Vagina (tissue), 2 donors: ENCODE results near the gene ABCA2.

Experiments
- CTCF ChIP-seq, 3 experiments: fragments of 450-650 bp in 2 of 3; fragments of 200-600 bp in 1 of 3; sonication (generic) in 1 of 3; IDR thresholded peaks; one replicate each; pipeline ENCODE4 v1.5.1; 2017 to 2019; ENCODE audit warnings: antibody characterized with exemption in 3 of 3, mild to moderate bottlenecking in 2 of 3, moderate library complexity in 2 of 3
- POLR2A ChIP-seq, 2 donors: fragments of 450-650 bp; IDR thresholded peaks; one replicate each; pipeline ENCODE4 v1.6.1; 2017; ENCODE audit warnings: antibody characterized with exemption in 2 of 2, mild to moderate bottlenecking in 2 of 2, moderate library complexity in 2 of 2
- POLR2AphosphoS5 ChIP-seq, 2 donors: sonication (generic); formaldehyde crosslinking; IDR thresholded peaks; one replicate each; pipeline ENCODE4 v1.9.0; 2017; ENCODE audit warnings: antibody characterized with exemption in 2 of 2, mild to moderate bottlenecking in 2 of 2, low read depth in 1 of 2; ENCODE audit not compliant: insufficient read depth in 1 of 2

DNA sequence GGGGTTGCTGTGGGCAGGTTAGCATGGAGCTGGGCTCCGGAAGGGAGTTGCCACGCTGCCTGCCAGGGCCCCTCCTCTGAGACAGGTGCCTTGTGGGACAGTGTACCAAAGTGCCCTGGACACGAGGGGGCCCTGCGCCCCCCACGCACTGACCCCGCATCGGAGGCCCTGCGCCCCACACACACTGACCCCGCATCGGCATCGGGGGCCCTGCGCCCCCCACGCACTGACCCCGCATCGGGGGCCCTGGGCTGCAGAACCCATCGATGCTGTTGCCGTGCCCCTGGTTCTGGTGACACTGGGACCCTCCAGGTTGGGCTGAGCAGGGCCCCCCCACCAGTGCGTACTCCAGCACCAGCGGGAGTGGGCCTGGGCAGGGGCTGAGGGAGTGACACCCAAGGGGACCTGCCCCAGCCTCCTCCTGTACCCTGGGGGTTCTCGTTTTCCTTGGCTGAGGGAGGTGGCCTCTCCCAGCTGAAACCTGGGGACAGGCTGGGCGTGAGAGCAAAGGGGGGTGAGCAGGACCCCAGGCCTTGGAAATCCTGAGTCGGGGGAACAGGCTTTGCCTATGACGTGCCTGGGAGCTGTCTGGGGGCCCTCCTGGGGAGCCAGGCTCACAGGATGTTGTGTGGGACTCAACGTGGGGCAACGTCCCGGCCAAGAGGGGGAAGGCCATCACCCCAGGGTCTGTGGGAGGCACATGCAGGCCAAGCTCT lies 35.4 kb upstream of the ABCA2 start:
- TF ChIP-seq CTCF (IDR thresholded peaks at IDR 0.05): no peak
- TF ChIP-seq POLR2A (IDR thresholded peaks at IDR 0.05): no peak
- no peak for TF ChIP-seq POLR2AphosphoS5 (IDR thresholded peaks at IDR 0.05; ENCODE audit: insufficient read depth in 1 of 2, low read depth in 1 of 2)
